Hematopoietic multipotent progenitor cell treated with erythropoietin and hydrocortisone succinate and interleukin-3 and kit ligand, for 8 days (in vitro differentiated cells): ENCODE data around the gene TEAD1.
A peak's percentile ranks its signal among the peaks of the same experiment; 100 is the strongest.
"Not testable (repeated sequence)": the region's sequence is repeated elsewhere in the genome, so short reads cannot be mapped to it uniquely, and the experiment has no call there.

Source experiments
- DNase-seq: peaks from one replicate; pipeline ENCODE4 v3.0.0-alpha.2; 2015

The TEAD1 gene

GRCh38 chr11:12876988-12877387, 202.8 kb downstream of the TEAD1 start:
- DNase-seq: peak; percentile 62

- not testable (repeated sequence) for DNase-seq
These were observed 203.3 kb downstream of the TEAD1 start for GRCh38 chr11:12877508-12877907.

GRCh38 chr11:12880327-12880726, 206.1 kb downstream of the TEAD1 start:
- no peak for DNase-seq

GRCh38 chr11:12882670-12883069, 208.4 kb downstream of the TEAD1 start:
- no peak for DNase-seq

GRCh38 chr11:12884751-12885318, 210.6 kb downstream of the TEAD1 start:
- no peak for DNase-seq

GRCh38 chr11:12885717-12886239, 211.6 kb downstream of the TEAD1 start:
- DNase-seq: no peak

GRCh38 chr11:12886508-12886907, 212.3 kb downstream of the TEAD1 start:
- DNase-seq: no peak

GRCh38 chr11:12888525-12889158, 214.4 kb downstream of the TEAD1 start:
- DNase-seq: peak; percentile 80

- no peak for DNase-seq
These were observed 215.0 kb downstream of the TEAD1 start for GRCh38 chr11:12889243-12889642.

GRCh38 chr11:12890476-12890875, 216.3 kb downstream of the TEAD1 start:
- no peak for DNase-seq

- DNase-seq: peak; percentile 48
These were observed 219.8 kb downstream of the TEAD1 start for GRCh38 chr11:12893787-12894672.

GRCh38 chr11:12897390-12897789, 223.2 kb downstream of the TEAD1 start:
- no peak for DNase-seq

- no peak for DNase-seq
These were observed 223.6 kb downstream of the TEAD1 start for GRCh38 chr11:12897867-12898266.

GRCh38 chr11:12900496-12900895, 226.3 kb downstream of the TEAD1 start:
- no peak for DNase-seq

- no peak for DNase-seq
These were observed 227.1 kb downstream of the TEAD1 start for GRCh38 chr11:12901272-12901671.

GRCh38 chr11:12901874-12902481, 227.8 kb downstream of the TEAD1 start:
- DNase-seq: no peak

GRCh38 chr11:12902791-12903486, 228.7 kb downstream of the TEAD1 start:
- no peak for DNase-seq

- no peak for DNase-seq
These were observed 231.2 kb downstream of the TEAD1 start for GRCh38 chr11:12905435-12905834.

GRCh38 chr11:12906501-12906900, 232.3 kb downstream of the TEAD1 start:
- no peak for DNase-seq

GRCh38 chr11:12909879-12910278, 235.7 kb downstream of the TEAD1 start:
- DNase-seq: no peak

- DNase-seq: peak; percentile 17
These were observed 240.2 kb downstream of the TEAD1 start for GRCh38 chr11:12914400-12914912.

- no peak for DNase-seq
These were observed 240.9 kb downstream of the TEAD1 start for GRCh38 chr11:12915093-12915492.
